ENCODE measurements around the gene VSIG10L2.

Gene VSIG10L2

DNA sequence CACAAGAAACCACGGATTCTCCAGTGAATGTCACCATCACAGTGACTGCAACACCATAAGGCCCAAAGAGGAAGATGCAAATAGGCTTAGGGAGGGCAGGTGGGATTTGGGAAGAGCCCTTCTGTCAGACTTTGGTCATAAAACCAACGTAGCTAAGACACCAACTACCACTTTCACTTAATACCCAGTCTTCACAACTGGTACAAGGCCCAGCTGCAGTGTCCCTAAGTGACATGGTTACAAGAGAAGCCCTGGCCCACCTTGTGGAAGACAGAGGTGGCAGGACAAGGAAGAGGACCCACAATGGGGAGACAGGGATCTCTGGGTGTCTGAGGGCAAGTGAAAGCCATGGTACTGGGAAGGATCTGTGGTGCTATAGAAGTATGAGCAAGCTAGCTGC, 10.0 kb downstream of the VSIG10L2 start:
- no peak for DNase-seq (ENCODE audit: extremely low spot score)
- CTCF ChIA-PET: no interaction called here
- POLR2A ChIA-PET: no interaction called here
- TF ChIP-seq HDGF (IDR thresholded peaks at IDR 0.05; ENCODE audit: borderline replicate concordance): no peak
- TF ChIP-seq FOXM1 (IDR thresholded peaks at IDR 0.05; ENCODE audit: borderline replicate concordance): no peak
- no peak for TF ChIP-seq SP1 (IDR thresholded peaks at IDR 0.05)
- no peak for TF ChIP-seq SUZ12 (IDR thresholded peaks at IDR 0.05)
- TF ChIP-seq ZNF384 (IDR thresholded peaks at IDR 0.05): no peak
- no peak for TF ChIP-seq FOXA1 (IDR thresholded peaks at IDR 0.05)
- no peak for TF ChIP-seq LEF1 (IDR thresholded peaks at IDR 0.05; ENCODE audit: borderline replicate concordance)

DNA sequence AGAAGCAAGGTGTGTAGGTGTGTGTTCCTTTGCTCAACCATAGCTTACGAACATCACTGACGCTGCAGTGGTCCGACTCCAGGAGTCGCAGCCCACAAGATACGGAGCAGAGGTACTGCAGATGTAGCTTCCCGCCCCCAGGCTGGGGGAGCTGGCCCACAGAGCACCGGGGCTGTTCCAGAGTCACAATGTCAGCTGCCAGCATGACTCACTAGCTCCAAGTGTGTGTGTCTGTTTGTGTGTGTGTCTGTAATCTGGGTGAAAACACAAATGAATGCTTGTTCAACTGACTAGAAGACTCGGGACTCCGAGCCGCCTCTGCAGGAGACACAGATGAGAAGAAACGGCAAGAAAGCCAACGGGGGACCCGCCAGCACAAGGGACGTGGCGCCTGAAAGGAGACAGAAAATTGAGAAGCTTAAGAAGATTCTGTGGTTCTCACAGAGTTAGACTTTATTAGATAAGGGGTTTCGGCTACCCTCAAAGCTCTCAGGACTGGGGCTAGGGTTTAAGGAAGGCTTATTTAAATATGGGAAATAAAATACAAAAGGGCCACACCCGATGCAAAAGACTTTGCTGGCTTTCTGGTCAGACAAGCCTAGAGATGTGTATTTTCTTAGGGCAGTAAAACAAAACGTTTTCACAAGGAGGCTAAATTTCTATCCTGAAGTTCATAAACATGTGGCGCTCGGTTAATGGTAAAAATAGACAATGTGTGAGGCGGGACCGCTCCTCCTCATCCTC, 10.7 kb downstream of the VSIG10L2 start:
- CTCF ChIA-PET: interaction anchor here (0.6 kb wide), 1 partner anchor 181 kb away, joined by 4 read pairs; no protein-coding TSS in a partner anchor
- TF ChIP-seq ZNF384 (IDR thresholded peaks at IDR 0.05) (no peak), SUZ12 (IDR thresholded peaks at IDR 0.05) (no peak), SP1 (IDR thresholded peaks at IDR 0.05) (no peak), HDGF (IDR thresholded peaks at IDR 0.05; ENCODE audit: borderline replicate concordance) (no peak), ELF4 (IDR thresholded peaks at IDR 0.05) (no peak), NFRKB (IDR thresholded peaks at IDR 0.05) (no peak), FOXK2 (IDR thresholded peaks at IDR 0.05) (no peak), ARNT (IDR thresholded peaks at IDR 0.05) (no peak), BHLHE40 (IDR thresholded peaks at IDR 0.05; ENCODE audit: borderline replicate concordance) (no peak), L3MBTL2 (conservative IDR thresholded peaks at IDR 0.05) (no peak), FOXM1 (IDR thresholded peaks at IDR 0.05; ENCODE audit: borderline replicate concordance) (no peak), LEF1 (IDR thresholded peaks at IDR 0.05; ENCODE audit: borderline replicate concordance) (no peak), CTBP1 (IDR thresholded peaks at IDR 0.05; ENCODE audit: borderline replicate concordance) (no peak), TARDBP (IDR thresholded peaks at IDR 0.05) (no peak), FOXA1 (IDR thresholded peaks at IDR 0.05) (no peak)
- TF ChIP-seq, protein P1, sequence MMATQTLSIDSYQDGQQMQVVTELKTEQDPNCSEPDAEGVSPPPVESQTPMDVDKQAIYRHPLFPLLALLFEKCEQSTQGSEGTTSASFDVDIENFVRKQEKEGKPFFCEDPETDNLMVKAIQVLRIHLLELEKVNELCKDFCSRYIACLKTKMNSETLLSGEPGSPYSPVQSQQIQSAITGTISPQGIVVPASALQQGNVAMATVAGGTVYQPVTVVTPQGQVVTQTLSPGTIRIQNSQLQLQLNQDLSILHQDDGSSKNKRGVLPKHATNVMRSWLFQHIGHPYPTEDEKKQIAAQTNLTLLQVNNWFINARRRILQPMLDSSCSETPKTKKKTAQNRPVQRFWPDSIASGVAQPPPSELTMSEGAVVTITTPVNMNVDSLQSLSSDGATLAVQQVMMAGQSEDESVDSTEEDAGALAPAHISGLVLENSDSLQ (IDR thresholded peaks at IDR 0.05): no peak
- no peak for DNase-seq (ENCODE audit: extremely low spot score)
- POLR2A ChIA-PET: no interaction called here

DNA sequence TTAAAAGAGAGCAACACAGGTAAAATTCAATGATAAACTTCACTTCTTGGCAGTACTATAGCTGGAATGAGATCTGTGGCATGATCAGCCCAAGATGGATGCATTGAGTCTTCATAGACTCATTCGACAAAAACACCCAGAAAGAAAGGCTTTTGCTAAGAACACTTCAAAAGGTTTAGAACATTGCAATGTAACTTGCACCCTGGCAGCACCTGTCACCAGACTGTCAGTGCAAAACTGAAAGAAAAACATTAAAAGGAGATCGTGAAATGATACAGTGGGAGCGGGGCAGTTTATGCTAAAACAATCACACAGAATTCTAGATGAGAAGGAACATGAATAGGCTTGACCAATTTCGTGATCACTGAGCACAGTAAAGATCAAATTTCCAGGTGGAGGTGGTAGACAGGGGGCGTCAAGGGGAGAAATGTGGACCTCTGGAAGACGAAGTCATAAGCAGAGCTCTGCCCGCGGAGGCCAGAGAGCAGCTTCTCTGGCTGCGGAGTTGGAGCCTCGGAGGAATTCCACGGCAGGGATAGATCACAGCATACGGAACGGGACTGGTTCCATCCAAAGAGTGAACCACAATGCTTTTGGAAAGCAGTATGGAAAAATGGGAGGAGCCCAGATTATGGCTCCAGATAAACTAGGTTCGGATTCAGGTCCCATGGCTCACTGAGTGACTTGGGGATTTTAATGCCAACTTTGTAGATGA, 11.9 kb downstream of the VSIG10L2 start:
- POLR2A ChIA-PET: no interaction called here
- CTCF ChIA-PET: no interaction called here

DNA sequence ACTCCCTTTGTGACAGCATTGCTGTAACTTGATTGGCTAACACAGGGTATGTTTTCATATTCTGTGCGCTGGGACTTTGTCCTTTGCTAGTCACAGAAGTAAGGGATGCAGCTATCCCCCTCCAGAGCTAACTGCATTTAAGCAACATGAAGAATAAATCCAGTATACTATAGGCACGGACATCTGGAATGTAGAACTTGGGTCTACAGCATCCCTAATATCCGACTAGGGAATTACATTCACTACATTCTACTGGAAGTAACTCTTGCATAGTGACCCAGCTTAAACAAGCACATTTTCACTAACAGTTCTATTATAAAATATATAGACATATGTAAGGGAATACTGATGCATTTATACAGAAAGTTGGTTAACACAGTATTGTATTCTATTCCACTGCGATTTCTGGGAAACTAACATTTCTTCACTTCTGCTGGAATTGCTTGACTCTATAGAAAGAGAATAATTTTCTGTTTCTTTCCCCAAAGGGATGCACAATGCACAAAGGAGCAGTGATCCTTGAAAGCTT, 13.1 kb downstream of the VSIG10L2 start:
- POLR2A ChIA-PET: no interaction called here
- DNase-seq (ENCODE audit: extremely low spot score): no peak
- CTCF ChIA-PET: no interaction called here
- no peak for TF ChIP-seq BHLHE40 (IDR thresholded peaks at IDR 0.05; ENCODE audit: borderline replicate concordance)
- no peak for TF ChIP-seq SUZ12 (IDR thresholded peaks at IDR 0.05)
- TF ChIP-seq CTBP1 (IDR thresholded peaks at IDR 0.05; ENCODE audit: borderline replicate concordance): no peak
- no peak for TF ChIP-seq TARDBP (IDR thresholded peaks at IDR 0.05)
- TF ChIP-seq ZNF384 (IDR thresholded peaks at IDR 0.05): no peak
- TF ChIP-seq FOXM1 (IDR thresholded peaks at IDR 0.05; ENCODE audit: borderline replicate concordance): no peak
- TF ChIP-seq ARNT (IDR thresholded peaks at IDR 0.05): no peak
- no peak for TF ChIP-seq FOXA1 (IDR thresholded peaks at IDR 0.05)
- no peak for TF ChIP-seq ELF4 (IDR thresholded peaks at IDR 0.05)
- TF ChIP-seq NFRKB (IDR thresholded peaks at IDR 0.05): no peak
- no peak for TF ChIP-seq LEF1 (IDR thresholded peaks at IDR 0.05; ENCODE audit: borderline replicate concordance)
- TF ChIP-seq, protein P1 (IDR thresholded peaks at IDR 0.05): no peak
- no peak for TF ChIP-seq SP1 (IDR thresholded peaks at IDR 0.05)
- no peak for TF ChIP-seq HDGF (IDR thresholded peaks at IDR 0.05; ENCODE audit: borderline replicate concordance)
- TF ChIP-seq L3MBTL2 (conservative IDR thresholded peaks at IDR 0.05): no peak

More for the DNA sequence above, 11.9 kb downstream of the VSIG10L2 start:
- no peak for TF ChIP-seq SP1 (IDR thresholded peaks at IDR 0.05)
- no peak for TF ChIP-seq SUZ12 (IDR thresholded peaks at IDR 0.05)
- TF ChIP-seq L3MBTL2 (conservative IDR thresholded peaks at IDR 0.05): no peak
- TF ChIP-seq ZNF384 (IDR thresholded peaks at IDR 0.05): no peak
- TF ChIP-seq, protein P1 (IDR thresholded peaks at IDR 0.05): no peak
- no peak for TF ChIP-seq LEF1 (IDR thresholded peaks at IDR 0.05; ENCODE audit: borderline replicate concordance)
- TF ChIP-seq FOXM1 (IDR thresholded peaks at IDR 0.05; ENCODE audit: borderline replicate concordance): no peak
- TF ChIP-seq ARNT (IDR thresholded peaks at IDR 0.05): no peak
- TF ChIP-seq CTBP1 (IDR thresholded peaks at IDR 0.05; ENCODE audit: borderline replicate concordance): no peak
- no peak for TF ChIP-seq FOXK2 (IDR thresholded peaks at IDR 0.05)
- no peak for TF ChIP-seq TARDBP (IDR thresholded peaks at IDR 0.05)
- no peak for TF ChIP-seq NFRKB (IDR thresholded peaks at IDR 0.05)
- TF ChIP-seq BHLHE40 (IDR thresholded peaks at IDR 0.05; ENCODE audit: borderline replicate concordance): no peak
- TF ChIP-seq FOXA1 (IDR thresholded peaks at IDR 0.05): no peak
- no peak for TF ChIP-seq ELF4 (IDR thresholded peaks at IDR 0.05)
- DNase-seq (ENCODE audit: extremely low spot score): no peak

DNA sequence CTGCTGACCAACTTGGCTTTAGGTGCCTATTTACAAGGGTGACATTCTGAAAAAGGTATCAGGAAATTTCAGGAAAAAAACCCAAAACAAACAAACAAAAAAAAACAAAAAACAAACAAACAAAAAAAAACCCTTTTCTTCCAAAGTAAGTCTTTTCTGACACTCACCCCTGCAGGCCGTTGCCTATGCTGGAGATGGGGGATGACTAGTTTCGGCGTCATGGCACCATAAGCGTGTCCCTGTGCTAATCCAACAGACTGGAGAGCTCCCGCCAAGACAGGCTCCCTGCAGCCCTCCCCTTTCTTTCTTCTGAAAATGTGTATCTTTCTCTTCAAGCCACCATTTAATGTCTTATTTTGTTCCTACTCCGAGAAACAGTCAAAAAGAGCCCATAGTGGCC, 13.7 kb downstream of the VSIG10L2 start:
- POLR2A ChIA-PET: no interaction called here
- no peak for DNase-seq (ENCODE audit: extremely low spot score)
- TF ChIP-seq BHLHE40 (IDR thresholded peaks at IDR 0.05; ENCODE audit: borderline replicate concordance): no peak
- TF ChIP-seq TARDBP (IDR thresholded peaks at IDR 0.05): no peak
- TF ChIP-seq FOXM1 (IDR thresholded peaks at IDR 0.05; ENCODE audit: borderline replicate concordance): no peak
- TF ChIP-seq, protein P1 (IDR thresholded peaks at IDR 0.05): no peak
- TF ChIP-seq FOXA1 (IDR thresholded peaks at IDR 0.05): no peak
- no peak for TF ChIP-seq FOXK2 (IDR thresholded peaks at IDR 0.05)
- TF ChIP-seq ELF4 (IDR thresholded peaks at IDR 0.05): no peak
- no peak for TF ChIP-seq HDGF (IDR thresholded peaks at IDR 0.05; ENCODE audit: borderline replicate concordance)
- TF ChIP-seq SUZ12 (IDR thresholded peaks at IDR 0.05): no peak
- TF ChIP-seq SP1 (IDR thresholded peaks at IDR 0.05): no peak
- CTCF ChIA-PET: no interaction called here
